GM18499 (cell line): ENCODE results near the gene REXO5.

ENCODE experiments used
- ATAC-seq: cut with Tn5 transposase; IDR thresholded peaks from one replicate; pipeline ENCODE4 v1.9.1; 2021; ENCODE audit warnings: moderate number of reproducible peaks; ENCODE audit not compliant: insufficient read depth, unreplicated experiment

Gene REXO5

DNA sequence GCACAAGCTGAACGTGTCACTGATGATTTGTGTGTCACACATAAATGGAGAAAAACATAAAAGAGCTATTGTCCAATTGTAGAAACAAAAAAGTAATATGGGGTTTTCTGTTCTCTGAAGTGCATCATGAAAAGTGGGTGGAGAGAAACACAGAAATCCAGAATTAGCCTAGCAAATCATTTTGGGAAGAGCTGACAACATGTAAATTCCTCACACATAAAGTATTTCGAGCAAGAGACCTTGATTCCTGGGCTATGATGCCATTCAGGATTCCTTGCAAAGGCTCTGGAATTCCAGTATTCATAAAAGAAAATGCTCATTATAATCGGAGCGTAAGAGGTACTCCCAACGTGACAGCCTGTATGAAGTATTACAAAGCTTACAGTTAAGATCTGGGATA is 92.7 kb downstream of the REXO5 start:
- no peak for ATAC-seq
